ENCODE results near the gene EIF4B. TPM values are rescaled to one million over a fixed set of nuclear protein-coding genes. Genes with fewer than 3 reads are reported as not detected.

Gene EIF4B
- total and polyA plus RNA-seq, 2 experiments from 2014 or later: 74.8 to 501 TPM

GRCh38 chr12:53060064-53060720 is 53.9 kb downstream of the EIF4B start:
- no peak overlapping the region for H3K9ac ChIP-seq
- H3K4me1 ChIP-seq (ENCODE audit: insufficient read depth): peaks cover 23% of the 10 kb centered on the region
- in situ Hi-C loops (cut with MboI): no loop called here
- H3K4me3 ChIP-seq: no peak overlapping the region
- H3K4me2 ChIP-seq (ENCODE audit: unreplicated experiment): no peak overlapping the region
- TF ChIP-seq EZH2phosphoT487 (IDR thresholded peaks at IDR 0.05; ENCODE audit: insufficient read depth, low read depth): no peak
- no peak for TF ChIP-seq EZH2 (IDR thresholded peaks at IDR 0.05; ENCODE audit: insufficient read depth, poor library complexity, severe bottlenecking)
- peaks cover 7% of the 10 kb centered on the region; the same call in 1 of the 2 replicates for H3K36me3 ChIP-seq (ENCODE audit: low read depth)
- H3K27me3 ChIP-seq (replicated peaks; ENCODE audit: insufficient read depth): no peaks in the 10 kb centered on the region
- H4K20me1 ChIP-seq (ENCODE audit: insufficient read depth): no peaks in the 10 kb centered on the region
- H3K79me2 ChIP-seq (ENCODE audit: insufficient read depth): no peaks in the 10 kb centered on the region
- DNase-seq: no peak
- H3K27ac ChIP-seq: no peak overlapping the region
- no peak overlapping the region for H2AFZ ChIP-seq
- WGBS, 2 experiments (ENCODE audit: low coverage in 1 of 2, low lambda C conversion rate in 2 of 2, missing lambda C conversion rate in 2 of 2): 85 to 89% methylated on average over 17 of the region's 17 CpGs
- H3F3A ChIP-seq (ENCODE audit: insufficient read depth): peaks cover 44% of the 10 kb centered on the region
- H3K9me2 ChIP-seq (ENCODE audit: insufficient read depth): no peaks in the 10 kb centered on the region
- no peaks in the 10 kb centered on the region for H3K9me3 ChIP-seq (ENCODE audit: low read depth)

GRCh38 chr12:53060721-53061276 is 54.5 kb downstream of the EIF4B start:
- H2AFZ ChIP-seq: no peak overlapping the region
- peaks cover 7% of the 10 kb centered on the region; the same call in 1 of the 2 replicates for H3K36me3 ChIP-seq (ENCODE audit: low read depth)
- peaks cover 20% of the 10 kb centered on the region for H3K4me1 ChIP-seq (ENCODE audit: insufficient read depth)
- H3K9ac ChIP-seq: no peak overlapping the region
- TF ChIP-seq EZH2 (IDR thresholded peaks at IDR 0.05; ENCODE audit: insufficient read depth, poor library complexity, severe bottlenecking) (no peak), EZH2phosphoT487 (IDR thresholded peaks at IDR 0.05; ENCODE audit: insufficient read depth, low read depth) (no peak)
- no peaks in the 10 kb centered on the region for H3K9me2 ChIP-seq (ENCODE audit: insufficient read depth)
- no peak overlapping the region for H3K27ac ChIP-seq
- no peaks in the 10 kb centered on the region for H3K27me3 ChIP-seq (replicated peaks; ENCODE audit: insufficient read depth)
- no peak for DNase-seq
- peaks cover 50% of the 10 kb centered on the region for H3F3A ChIP-seq (ENCODE audit: insufficient read depth)
- in situ Hi-C loops (cut with MboI): no loop called here
- no peaks in the 10 kb centered on the region for H3K9me3 ChIP-seq (ENCODE audit: low read depth)
- no peak overlapping the region for H3K4me2 ChIP-seq (ENCODE audit: unreplicated experiment)
- WGBS, 2 experiments (ENCODE audit: low coverage in 1 of 2, low lambda C conversion rate in 2 of 2, missing lambda C conversion rate in 2 of 2): 80 to 81% methylated on average over 16 to 18 of the region's 18 CpGs
- no peaks in the 10 kb centered on the region for H3K79me2 ChIP-seq (ENCODE audit: insufficient read depth)
- no peaks in the 10 kb centered on the region for H4K20me1 ChIP-seq (ENCODE audit: insufficient read depth)
- no peak overlapping the region for H3K4me3 ChIP-seq

- Histone ChIP-seq H3K36me3 (ENCODE audit: low read depth) (peaks cover 7% of the 10 kb centered on the region; the same call in 1 of the 2 replicates), H3K9me2 (ENCODE audit: insufficient read depth) (no peaks in the 10 kb centered on the region), H3F3A (ENCODE audit: insufficient read depth) (peaks cover 47% of the 10 kb centered on the region), H3K27me3 (replicated peaks; ENCODE audit: insufficient read depth) (no peaks in the 10 kb centered on the region), H3K79me2 (ENCODE audit: insufficient read depth) (no peaks in the 10 kb centered on the region), H3K4me2 (ENCODE audit: unreplicated experiment) (no peak overlapping the region), H3K9me3 (ENCODE audit: low read depth) (no peaks in the 10 kb centered on the region), H3K27ac (no peak overlapping the region), H3K4me3 (no peak overlapping the region), H2AFZ (no peak overlapping the region), H3K9ac (no peak overlapping the region), H4K20me1 (ENCODE audit: insufficient read depth) (no peaks in the 10 kb centered on the region), H3K4me1 (ENCODE audit: insufficient read depth) (peaks cover 18% of the 10 kb centered on the region)
- 91 to 93% methylated on average over 5 of the region's 5 CpGs for WGBS, 2 experiments (ENCODE audit: low coverage in 1 of 2, low lambda C conversion rate in 2 of 2, missing lambda C conversion rate in 2 of 2)
- in situ Hi-C loops (cut with MboI): no loop called here
- no peak for DNase-seq
- TF ChIP-seq EZH2 (IDR thresholded peaks at IDR 0.05; ENCODE audit: insufficient read depth, poor library complexity, severe bottlenecking) (no peak), EZH2phosphoT487 (IDR thresholded peaks at IDR 0.05; ENCODE audit: insufficient read depth, low read depth) (no peak)
Observed at GRCh38 chr12:53061404-53062010, 55.3 kb downstream of the EIF4B start.

GRCh38 chr12:53062011-53062961 is 56.0 kb downstream of the EIF4B start:
- in situ Hi-C loops (cut with MboI): no loop called here
- H4K20me1 ChIP-seq (ENCODE audit: insufficient read depth): no peaks in the 10 kb centered on the region

More at GRCh38 chr12:53062011-53062961, 56.0 kb downstream of the EIF4B start:
- Histone ChIP-seq H3K27me3 (replicated peaks; ENCODE audit: insufficient read depth) (no peaks in the 10 kb centered on the region), H2AFZ (no peak overlapping the region), H3K36me3 (ENCODE audit: low read depth) (peaks cover 7% of the 10 kb centered on the region; the same call in 1 of the 2 replicates), H3K9ac (no peak overlapping the region; the same call in 1 of the 2 replicates), H3K9me3 (ENCODE audit: low read depth) (no peaks in the 10 kb centered on the region), H3K4me2 (ENCODE audit: unreplicated experiment) (no peak overlapping the region), H3K27ac (peak overlapping the region; percentile 6; the same call in 1 of the 2 replicates), H3F3A (ENCODE audit: insufficient read depth) (peaks cover 45% of the 10 kb centered on the region), H3K4me1 (ENCODE audit: insufficient read depth) (peaks cover 22% of the 10 kb centered on the region), H3K79me2 (ENCODE audit: insufficient read depth) (no peaks in the 10 kb centered on the region), H3K4me3 (no peak overlapping the region), H3K9me2 (ENCODE audit: insufficient read depth) (no peaks in the 10 kb centered on the region)
- DNase-seq: no peak
- TF ChIP-seq EZH2 (IDR thresholded peaks at IDR 0.05; ENCODE audit: insufficient read depth, poor library complexity, severe bottlenecking) (no peak), EZH2phosphoT487 (IDR thresholded peaks at IDR 0.05; ENCODE audit: insufficient read depth, low read depth) (no peak)
- WGBS, 2 experiments (ENCODE audit: low coverage in 1 of 2, low lambda C conversion rate in 2 of 2, missing lambda C conversion rate in 2 of 2): 74 to 75% methylated on average over 18 to 20 of the region's 20 CpGs
